ENCODE results near the gene CAMK2G. TPM values are rescaled to one million over a fixed set of nuclear protein-coding genes. Genes with fewer than 3 reads are reported as not detected.

CAMK2G gene
- total and polyA plus RNA-seq, 2 experiments from 2014 or later: 30.6 to 34.1 TPM

GRCh38 chr10:73785211-73785720, 89.1 kb downstream of the CAMK2G start, which contains the start of gene ZSWIM8 (continued):
- TF ChIP-seq ZNF462 (CRISPR knock-in tag; IDR thresholded peaks at IDR 0.05) (no peak), STAT1 (IDR thresholded peaks at IDR 0.05; ENCODE audit: unreplicated experiment) (no peak), JUNB (IDR thresholded peaks at IDR 0.05; ENCODE audit: unreplicated experiment) (no peak), POLR2AphosphoS5 (IDR thresholded peaks at IDR 0.05; ENCODE audit: low read depth) (peak; percentile 53), ETS1 (IDR thresholded peaks at IDR 0.05) (peak; percentile 93)

- H3K27ac Mint-ChIP-seq: peak overlapping the region; percentile 98; the same call in 1 of the 2 replicates
- peaks cover 14% of the 10 kb centered on the region for H3K27me3 Mint-ChIP-seq (ENCODE audit: insufficient read depth, low read depth, poor library complexity)
- Histone ChIP-seq H3K27me3 (ENCODE audit: insufficient read depth) (no peaks in the 10 kb centered on the region), H3K27ac (ENCODE audit: low read depth) (no peak overlapping the region), H3K36me3 (ENCODE audit: insufficient read depth) (peaks cover 8% of the 10 kb centered on the region; the same call in 1 of the 2 replicates), H2AFZ (no peak overlapping the region), H4K20me1 (replicated peaks; ENCODE audit: insufficient read depth) (peaks cover 23% of the 10 kb centered on the region), H3K4me2 (peak overlapping the region; percentile 94), H3K4me3 (peak overlapping the region; percentile 98), H3K79me2 (replicated peaks; ENCODE audit: insufficient read depth) (peaks cover 59% of the 10 kb centered on the region), H3K9me2 (ENCODE audit: insufficient read depth) (no peaks in the 10 kb centered on the region), H3F3A (replicated peaks; ENCODE audit: low read depth) (peaks cover 13% of the 10 kb centered on the region; the same call in 1 of the 2 replicates), H3K4me1 (ENCODE audit: insufficient read depth) (peaks cover 17% of the 10 kb centered on the region)
- DNase-seq (ENCODE audit: low spot score) (no peak), ATAC-seq (no peak)
- peaks cover 17% of the 10 kb centered on the region; the same call in 2 of the 3 replicates for H3K36me3 Mint-ChIP-seq (ENCODE audit: low read depth)
- H3K9me3 Mint-ChIP-seq: no peaks in the 10 kb centered on the region
- H3K4me1 Mint-ChIP-seq: peaks cover 27% of the 10 kb centered on the region
- TF ChIP-seq POLR2AphosphoS5 (IDR thresholded peaks at IDR 0.05; ENCODE audit: low read depth) (no peak), NANOG (IDR thresholded peaks at IDR 0.05; ENCODE audit: borderline replicate concordance) (no peak), ETS1 (IDR thresholded peaks at IDR 0.05) (no peak), JUNB (IDR thresholded peaks at IDR 0.05; ENCODE audit: unreplicated experiment) (no peak), CTCF (conservative IDR thresholded peaks at IDR 0.05; ENCODE audit: low read depth in 2 of 2) (no peak)
- peak overlapping the region; percentile 95 for H3K4me3 Mint-ChIP-seq
Observed at GRCh38 chr10:73782749-73783085, 91.6 kb downstream of the CAMK2G start.

Measured in GM23338 (cell line).